ENCODE data around the gene DEFB125. TPM values are rescaled to one million over a fixed set of nuclear protein-coding genes. Genes with fewer than 3 reads are reported as not detected.
"Not testable (repeated sequence)": the region's sequence is repeated elsewhere in the genome, so short reads cannot be mapped to it uniquely, and the experiment has no call there.

The DEFB125 gene
- total RNA-seq, 1 experiment from 2014 or later: not detected

DNA sequence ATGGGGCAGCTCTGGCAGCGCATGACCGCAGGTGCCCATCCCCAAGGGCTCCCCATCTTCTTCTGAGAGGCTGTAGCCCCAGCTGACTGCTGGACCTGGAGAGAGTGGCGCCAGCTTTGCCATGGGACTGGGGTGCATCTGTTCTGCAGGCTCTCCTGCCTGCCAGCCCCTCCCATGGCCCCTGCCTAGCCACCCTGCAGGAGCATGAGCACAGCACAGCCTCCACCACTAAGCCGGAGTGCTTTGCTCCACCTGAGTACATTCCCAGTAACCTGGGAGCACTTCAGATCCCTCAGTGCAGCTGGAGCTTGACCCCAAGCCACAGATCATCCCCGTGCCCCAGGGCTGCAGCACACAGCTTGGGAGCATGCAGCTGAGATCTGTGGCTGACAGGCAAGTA is 16.0 kb downstream of the DEFB125 start:
- DNase-seq: no peak
- Histone ChIP-seq H3K4me1 (no peaks in the 10 kb centered on the region), H3K27ac (no peak overlapping the region), H3K36me3 (no peaks in the 10 kb centered on the region), H3K4me3 (no peak overlapping the region), H3K9me3 (replicated peaks) (no peaks in the 10 kb centered on the region), H3K27me3 (no peaks in the 10 kb centered on the region; the same call in 1 of the 2 replicates)

DNA sequence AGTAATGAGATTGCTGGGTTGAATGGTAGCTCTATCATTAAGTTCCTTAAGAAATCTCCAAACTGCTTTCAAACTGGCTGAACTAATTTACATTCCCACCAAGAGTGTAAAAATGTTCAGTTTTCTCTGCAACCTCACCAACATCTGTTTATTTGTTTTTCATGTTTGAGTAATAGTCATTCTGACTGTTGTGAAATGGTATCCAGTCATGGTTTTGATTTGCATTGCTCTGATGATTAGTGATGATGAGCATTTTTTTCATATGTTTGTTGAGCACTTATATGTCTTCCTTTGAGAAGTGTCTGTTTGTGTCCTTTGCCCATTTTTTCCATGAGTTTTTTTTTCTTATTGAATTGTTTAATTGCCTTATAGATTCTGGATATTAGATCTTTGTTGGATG is 24.9 kb downstream of the DEFB125 start:
- no peaks in the 10 kb centered on the region; the same call in 1 of the 2 replicates for H3K27me3 ChIP-seq
- H3K27ac ChIP-seq: no peak overlapping the region
- H3K36me3 ChIP-seq: no peaks in the 10 kb centered on the region
- DNase-seq: no peak
- no peaks in the 10 kb centered on the region for H3K9me3 ChIP-seq (replicated peaks)
- H3K4me1 ChIP-seq: no peaks in the 10 kb centered on the region
- no peak overlapping the region for H3K4me3 ChIP-seq

DNA sequence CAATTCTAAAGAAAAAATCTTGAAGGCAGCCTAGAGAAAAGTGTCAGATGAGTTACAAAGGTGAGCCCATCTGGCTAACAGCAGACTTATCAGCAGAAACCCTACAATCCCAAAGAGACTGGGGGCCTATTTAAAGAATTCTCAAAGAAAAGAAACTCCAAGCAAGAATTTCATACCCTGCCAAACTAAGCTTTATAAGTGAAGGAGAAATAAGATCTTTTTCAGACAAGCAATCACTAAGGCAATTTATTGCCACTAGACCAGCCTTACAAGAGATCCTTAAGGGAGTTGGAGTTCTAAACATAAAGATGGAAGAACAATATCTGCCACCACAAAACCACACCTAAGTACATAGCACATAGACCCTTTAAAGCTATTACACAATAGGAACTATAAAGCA is 30.0 kb downstream of the DEFB125 start:
- Histone ChIP-seq H3K4me3 (no peak overlapping the region), H3K4me1 (no peaks in the 10 kb centered on the region), H3K36me3 (no peaks in the 10 kb centered on the region), H3K27me3 (no peaks in the 10 kb centered on the region), H3K27ac (no peak overlapping the region), H3K9me3 (replicated peaks) (no peaks in the 10 kb centered on the region)
- DNase-seq: no peak

DNA sequence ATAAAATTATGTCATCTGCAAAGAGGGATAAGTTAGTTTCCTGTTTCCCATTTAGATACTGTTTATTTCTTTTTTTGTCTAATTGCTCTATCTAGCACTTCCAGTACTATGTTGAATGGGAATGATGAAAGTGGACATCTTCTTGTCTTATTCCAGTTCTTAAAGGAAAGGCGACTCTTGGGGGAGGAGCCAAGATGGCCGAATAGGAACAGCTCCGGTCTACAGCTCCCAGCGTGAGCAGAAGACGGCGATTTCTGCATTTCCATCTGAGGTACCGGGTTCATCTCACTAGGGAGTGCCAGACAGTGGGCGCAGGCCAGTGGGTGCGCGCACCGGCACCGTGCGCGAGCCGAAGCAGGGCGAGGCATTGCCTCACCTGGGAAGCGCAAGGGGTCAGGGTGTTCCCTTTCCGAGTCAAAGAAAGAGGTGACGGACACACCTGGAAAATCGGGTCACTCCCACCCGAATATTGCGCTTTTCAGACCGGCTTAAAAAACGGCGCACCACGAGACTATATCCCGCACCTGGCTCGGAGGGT is 42.4 kb downstream of the DEFB125 start:
- not testable (repeated sequence) for H3K9me3 ChIP-seq (replicated peaks); H3K27ac ChIP-seq; H3K4me1 ChIP-seq; H3K27me3 ChIP-seq; H3K36me3 ChIP-seq; DNase-seq; H3K4me3 ChIP-seq

DNA sequence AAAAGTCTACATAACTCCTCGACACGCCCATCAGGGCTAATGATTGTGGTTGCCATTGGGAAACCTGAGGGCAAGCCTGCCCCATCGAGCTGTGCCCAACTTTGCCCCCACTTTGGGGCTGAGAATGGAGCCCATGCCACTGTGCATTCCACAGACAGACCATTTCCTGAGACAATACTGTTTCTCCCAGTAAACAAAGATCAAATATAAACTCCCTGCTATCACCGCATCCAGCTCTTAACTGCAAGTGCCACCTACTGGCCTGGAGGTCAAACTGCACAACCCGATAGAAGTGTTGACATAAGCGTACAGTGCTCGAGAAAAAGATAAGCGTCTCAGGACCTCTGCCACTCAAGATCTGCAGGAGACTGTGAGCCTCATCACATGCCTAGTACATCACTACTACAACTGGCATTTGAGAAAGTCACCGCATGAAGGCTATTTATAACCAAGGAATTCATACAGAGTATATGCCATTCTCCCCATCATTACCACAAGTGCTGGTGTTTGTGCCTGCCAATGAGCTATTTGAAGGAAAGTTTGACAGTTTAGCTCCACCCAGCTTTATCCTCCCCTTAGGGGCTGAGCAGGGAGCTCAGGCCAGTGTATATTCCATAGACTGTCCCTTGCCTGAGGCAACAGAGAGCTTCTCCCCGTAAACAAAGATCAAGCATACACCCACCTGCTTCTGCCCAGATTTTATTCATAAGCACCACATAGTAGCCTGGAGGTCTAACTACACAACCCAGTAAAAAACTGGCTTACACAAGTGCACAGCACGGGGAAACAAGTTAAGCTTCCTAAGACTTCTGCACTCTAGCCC is 50.4 kb downstream of the DEFB125 start:
- Histone ChIP-seq H3K36me3 (no peaks in the 10 kb centered on the region), H3K4me1 (no peaks in the 10 kb centered on the region), H3K27ac (peak overlapping the region; percentile 14; the same call in 1 of the 2 replicates), H3K4me3 (peak overlapping the region; percentile 52), H3K9me3 (replicated peaks) (no peaks in the 10 kb centered on the region), H3K27me3 (no peaks in the 10 kb centered on the region)
- DNase-seq: peak; percentile 47 to 71

DNA sequence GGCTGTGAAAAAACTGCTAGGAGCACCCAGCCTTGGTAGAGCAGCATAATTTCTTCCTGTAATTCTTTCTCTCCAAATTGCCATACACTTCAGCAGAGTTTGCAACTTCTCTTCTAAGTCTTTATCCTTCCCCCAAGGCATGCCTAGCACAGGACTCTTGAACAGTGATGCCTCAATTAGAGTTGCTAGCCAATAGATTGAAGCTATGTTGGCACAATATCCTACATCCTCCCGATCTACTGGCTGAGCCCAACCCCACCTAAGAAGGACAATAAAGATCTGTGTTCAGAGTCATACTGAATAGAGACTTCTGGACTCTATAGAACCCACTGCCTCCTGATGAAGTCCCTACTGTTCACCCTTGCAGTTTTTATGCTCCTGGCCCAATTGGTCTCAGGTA is 54.8 kb downstream of the DEFB125 start, which contains the start of gene DEFB126:
Gene DEFB126 (plus strand): TSS at position 301 of the 400 bp plus-strand sequence. CDS start 39 bp downstream, at position 340.
- Histone ChIP-seq H3K4me3 (no peak within 1 kb of the TSS), H3K27ac (no peak within 1 kb of the TSS)
- DNase-seq: no peak

DNA sequence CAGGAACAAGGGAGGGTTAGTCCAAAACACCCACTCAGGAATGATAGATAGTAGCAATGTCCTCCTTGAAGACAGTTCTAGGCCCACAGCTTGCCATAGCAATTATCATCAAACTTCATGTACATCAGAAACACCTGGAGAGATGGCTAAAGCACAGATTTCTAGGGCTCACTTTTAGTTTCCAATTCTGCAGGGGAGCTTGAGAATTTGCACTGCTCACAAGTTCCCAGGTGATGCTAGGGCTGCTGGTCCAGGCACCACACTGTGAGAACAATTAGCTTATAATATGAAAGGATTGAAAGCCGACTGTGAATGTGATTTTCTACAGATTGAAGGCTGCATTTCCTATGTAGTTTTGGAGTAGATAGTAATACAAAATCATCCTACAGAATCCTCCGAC is 58.4 kb downstream of the DEFB125 start:
- no peaks in the 10 kb centered on the region for H3K36me3 ChIP-seq
- DNase-seq: no peak
- no peak overlapping the region for H3K4me3 ChIP-seq
- no peaks in the 10 kb centered on the region for H3K9me3 ChIP-seq (replicated peaks)
- no peaks in the 10 kb centered on the region for H3K4me1 ChIP-seq
- peaks cover 29% of the 10 kb centered on the region; the same call in 1 of the 2 replicates for H3K27me3 ChIP-seq
- H3K27ac ChIP-seq: no peak overlapping the region

More for the DNA sequence above, 54.8 kb downstream of the DEFB125 start, which contains the start of gene DEFB126:
- Histone ChIP-seq H3K27me3 (peaks cover 23% of the 10 kb centered on the region; the same call in 1 of the 2 replicates), H3K36me3 (no peaks in the 10 kb centered on the region), H3K4me1 (no peaks in the 10 kb centered on the region), H3K9me3 (replicated peaks) (no peaks in the 10 kb centered on the region)

Other genes with a start within 250 kb of the DEFB125 start
- not detected in 2 replicates for gene DEFB126, start 54.9 kb downstream of the DEFB125 start, total RNA-seq (2014; rRNA removed; shearing (Covaris generic))
- not detected in 2 replicates for gene DEFB127, start 69.8 kb downstream of the DEFB125 start, total RNA-seq (2014; rRNA removed; shearing (Covaris generic))
- gene DEFB128, start 102.0 kb downstream of the DEFB125 start, total RNA-seq (2014; rRNA removed; shearing (Covaris generic)): not detected in 2 replicates
- gene DEFB129, start 139.6 kb downstream of the DEFB125 start, total RNA-seq (2014; rRNA removed; shearing (Covaris generic)): not detected in 2 replicates
- not detected in 2 replicates for gene DEFB132, start 170.1 kb downstream of the DEFB125 start, total RNA-seq (2014; rRNA removed; shearing (Covaris generic))
- gene C20orf96, start 203.1 kb downstream of the DEFB125 start, total RNA-seq (2014; rRNA removed; shearing (Covaris generic)): 1.5 and 2.3 TPM in 2 replicates
- gene ZCCHC3, start 209.9 kb downstream of the DEFB125 start, total RNA-seq (2014; rRNA removed; shearing (Covaris generic)): 44.8 and 46.5 TPM in 2 replicates
- gene SOX12, start 237.9 kb downstream of the DEFB125 start, total RNA-seq (2014; rRNA removed; shearing (Covaris generic)): 12.7 TPM in 2 replicates

Data from SJCRH30 (cell line).